Panc1 (cell line): Measurements from ENCODE around the gene SLC29A1. TPM values are rescaled to one million over a fixed set of nuclear protein-coding genes. Genes with fewer than 3 reads are reported as not detected.

Source experiments
- ATAC-seq: fragments of 200-7000 bp; cut with Tn5 transposase; 2 replicates; pipeline ENCODE4 v1.9.1; 2020; ENCODE audit warnings: mild to moderate bottlenecking, moderate library complexity
- BruUV-seq: library from RNA; stranded (reverse); fragments of 400-500 nt; replicated peaks from 2 replicates; lab custom pipeline; 2021; lab: Mats Ljungman, UMichigan
- CTCF ChIA-PET: fragments of 300-600 bp; sonication (Branson Sonifier 250); formaldehyde crosslinking; loops from one replicate; lab custom pipeline; 2022; ENCODE audit warnings: antibody characterized with exemption; lab: Charles Lee
- POLR2A ChIA-PET: fragments of 300-600 bp; sonication (Branson Sonifier 250); formaldehyde crosslinking; loops from one replicate; lab custom pipeline; 2022; ENCODE audit warnings: antibody characterized with exemption; lab: Charles Lee
- DNase-seq: peaks from one replicate; pipeline ENCODE4 v3.0.0-alpha.2; 2010; ENCODE audit warnings: low read depth, low spot score
- H3K27ac ChIP-seq: 2 replicates; pipeline ENCODE4 v1.5.1; 2011; ENCODE audit warnings: mild to moderate bottlenecking, low read length, inconsistent platforms
- H3K27me3 ChIP-seq: fragments of 200-500 bp; sonication (Bioruptor generic); 2 replicates; pipeline ENCODE4 v1.6.0; 2014; ENCODE audit warnings: low read length, inconsistent platforms; ENCODE audit not compliant: control insufficient read depth, insufficient read depth
- H3K36me3 ChIP-seq: fragments of 200-500 bp; sonication (Bioruptor generic); 2 replicates; pipeline ENCODE4 v1.5.1; 2014; ENCODE audit warnings: inconsistent platforms, mild to moderate bottlenecking, low read length, moderate library complexity; ENCODE audit not compliant: control insufficient read depth, insufficient read depth
- H3K4me1 ChIP-seq: 2 replicates; pipeline ENCODE4 v1.5.1; 2011; ENCODE audit warnings: inconsistent platforms, mild to moderate bottlenecking, low read length, moderate library complexity; ENCODE audit not compliant: control insufficient read depth, insufficient read depth
- H3K4me3 ChIP-seq, 2 experiments: 2 replicates each; pipeline ENCODE4 v1.5.1; 2011 to 2012; ENCODE audit warnings: low read depth in 2 of 2, low read length in 2 of 2, mild to moderate bottlenecking in 2 of 2, inconsistent platforms in 1 of 2, moderate library complexity in 1 of 2
- H3K9me3 ChIP-seq: fragments of 200-500 bp; sonication (Bioruptor generic); 2 replicates; pipeline ENCODE4 v1.5.1; 2014; ENCODE audit warnings: low read depth, mild to moderate bottlenecking, inconsistent platforms, low read length, moderate library complexity; ENCODE audit not compliant: control insufficient read depth, insufficient read depth
- CTCF ChIP-seq: fragments of 450-650 bp; IDR thresholded peaks from 2 replicates; pipeline ENCODE4 v1.5.1; 2017; ENCODE audit warnings: mild to moderate bottlenecking
- POLR2AphosphoS5 ChIP-seq: IDR thresholded peaks from 2 replicates; pipeline ENCODE4 v1.6.1; 2012; ENCODE audit warnings: mild to moderate bottlenecking, low read depth, low read length, moderate library complexity
- SIN3A ChIP-seq: IDR thresholded peaks from 2 replicates; pipeline ENCODE4 v1.6.1; 2012; ENCODE audit warnings: low read depth, mild to moderate bottlenecking, low read length, moderate library complexity, borderline replicate concordance; ENCODE audit not compliant: insufficient read depth
- TCF7L2 ChIP-seq: IDR thresholded peaks from 2 replicates; pipeline ENCODE4 v1.6.1; 2011; ENCODE audit warnings: mild to moderate bottlenecking, low read depth, low read length, inconsistent platforms
- in situ Hi-C: cut with HindIII; loops from 2 replicates; pipeline ENCODE4 v1.10.0; 2016; ENCODE audit warnings: low sequenced_read_pairs, low pct_unique_long_range_greater_than_20kb
- intact Hi-C: fragments of 100-400 bp; cut with micrococcal nuclease; formaldehyde crosslinking; loops from one replicate; pipeline ENCODE4 v1.10.0; 2022; ENCODE audit not compliant: unreplicated experiment
- total RNA-seq: library from RNA; stranded (reverse); gene quantifications from one replicate; pipeline ENCODE4 v1.2.1, GENCODE V29; 2021; ENCODE audit not compliant: unreplicated experiment
- TF ChIP-seq, protein P1 (sequence below), 2 experiments: IDR thresholded peaks; 2 replicates each; pipeline ENCODE4 v1.6.1; 2011 to 2012; ENCODE audit warnings: low read depth in 2 of 2, control low read depth in 1 of 2, low read length in 1 of 2, mild to moderate bottlenecking in 1 of 2, moderate library complexity in 1 of 2; ENCODE audit not compliant: insufficient read depth in 1 of 2

SLC29A1 gene
- total RNA-seq, 1 experiment from 2014 or later: 263 TPM

DNA sequence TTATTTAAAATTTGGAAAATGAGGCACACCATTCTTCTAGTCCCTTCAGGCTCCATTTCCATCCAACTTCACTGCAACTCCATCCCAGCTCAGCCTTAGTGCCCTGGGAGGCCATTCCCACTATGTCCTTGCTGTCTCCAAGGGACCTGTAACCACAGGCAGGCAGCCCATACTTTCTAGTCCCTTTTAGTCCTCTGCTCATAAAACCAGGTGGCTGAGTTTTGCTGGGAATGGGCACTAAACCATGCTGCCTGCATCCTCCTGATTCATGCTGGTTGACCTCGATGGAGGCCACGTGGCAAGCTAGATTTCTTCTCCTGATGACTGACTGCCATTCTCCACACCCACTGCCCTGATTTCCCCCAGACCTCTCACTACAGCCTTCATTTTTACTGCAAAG, 34.1 kb upstream of the SLC29A1 start:
- no peak overlapping the region for H3K27ac ChIP-seq
- no peak for DNase-seq
- CTCF ChIA-PET: interaction anchor here (0.6 to 0.8 kb wide), 3 partner anchors 32 to 41 kb away, joined by 4 to 6 read pairs (median 5); no protein-coding TSS in a partner anchor
- ATAC-seq: peak; percentile 59; the same call in 1 of the 2 replicates
- H3K27me3 ChIP-seq: no peaks in the 10 kb centered on the region
- intact Hi-C loops: no loop called here
- H3K4me1 ChIP-seq: no peaks in the 10 kb centered on the region; the same call in 1 of the 2 replicates
- BruUV-seq: no TSS peak
- POLR2A ChIA-PET: interaction anchor here (0.5 to 0.7 kb wide), 4 partner anchors 9 to 91 kb away, joined by 3 to 6 read pairs (median 4); no protein-coding TSS in a partner anchor
- H3K4me3 ChIP-seq: no peak overlapping the region
- in situ Hi-C loops: no loop called here
- no peaks in the 10 kb centered on the region for H3K9me3 ChIP-seq
- TF ChIP-seq POLR2AphosphoS5 (no peak), SIN3A (no peak), CTCF (no peak), TCF7L2 (no peak)
- TF ChIP-seq, protein P1, sequence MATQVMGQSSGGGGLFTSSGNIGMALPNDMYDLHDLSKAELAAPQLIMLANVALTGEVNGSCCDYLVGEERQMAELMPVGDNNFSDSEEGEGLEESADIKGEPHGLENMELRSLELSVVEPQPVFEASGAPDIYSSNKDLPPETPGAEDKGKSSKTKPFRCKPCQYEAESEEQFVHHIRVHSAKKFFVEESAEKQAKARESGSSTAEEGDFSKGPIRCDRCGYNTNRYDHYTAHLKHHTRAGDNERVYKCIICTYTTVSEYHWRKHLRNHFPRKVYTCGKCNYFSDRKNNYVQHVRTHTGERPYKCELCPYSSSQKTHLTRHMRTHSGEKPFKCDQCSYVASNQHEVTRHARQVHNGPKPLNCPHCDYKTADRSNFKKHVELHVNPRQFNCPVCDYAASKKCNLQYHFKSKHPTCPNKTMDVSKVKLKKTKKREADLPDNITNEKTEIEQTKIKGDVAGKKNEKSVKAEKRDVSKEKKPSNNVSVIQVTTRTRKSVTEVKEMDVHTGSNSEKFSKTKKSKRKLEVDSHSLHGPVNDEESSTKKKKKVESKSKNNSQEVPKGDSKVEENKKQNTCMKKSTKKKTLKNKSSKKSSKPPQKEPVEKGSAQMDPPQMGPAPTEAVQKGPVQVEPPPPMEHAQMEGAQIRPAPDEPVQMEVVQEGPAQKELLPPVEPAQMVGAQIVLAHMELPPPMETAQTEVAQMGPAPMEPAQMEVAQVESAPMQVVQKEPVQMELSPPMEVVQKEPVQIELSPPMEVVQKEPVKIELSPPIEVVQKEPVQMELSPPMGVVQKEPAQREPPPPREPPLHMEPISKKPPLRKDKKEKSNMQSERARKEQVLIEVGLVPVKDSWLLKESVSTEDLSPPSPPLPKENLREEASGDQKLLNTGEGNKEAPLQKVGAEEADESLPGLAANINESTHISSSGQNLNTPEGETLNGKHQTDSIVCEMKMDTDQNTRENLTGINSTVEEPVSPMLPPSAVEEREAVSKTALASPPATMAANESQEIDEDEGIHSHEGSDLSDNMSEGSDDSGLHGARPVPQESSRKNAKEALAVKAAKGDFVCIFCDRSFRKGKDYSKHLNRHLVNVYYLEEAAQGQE (IDR thresholded peaks at IDR 0.05; ENCODE audit: insufficient read depth in 1 of 2, low read depth in 2 of 2, low read length in 1 of 2): no peak
- H3K36me3 ChIP-seq: no peaks in the 10 kb centered on the region

DNA sequence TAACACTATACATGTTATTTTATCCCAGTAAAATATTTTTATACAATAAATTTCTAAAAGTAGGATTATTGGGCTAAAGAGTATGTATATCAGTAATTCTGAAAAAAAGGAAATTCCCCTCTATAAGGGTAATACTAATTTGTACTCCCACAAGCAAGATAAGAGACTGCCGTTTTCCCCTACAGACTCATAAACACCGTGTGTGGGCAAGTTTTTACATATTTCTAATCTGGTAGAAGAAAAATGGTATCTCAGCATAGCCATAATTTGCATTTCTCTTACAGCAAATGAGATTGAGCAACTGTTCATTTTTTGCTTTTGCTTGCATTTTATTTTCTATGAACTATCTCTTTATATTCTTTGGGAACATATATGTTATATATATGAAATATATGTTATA, 32.7 kb upstream of the SLC29A1 start:
- in situ Hi-C loops: no loop called here
- POLR2A ChIA-PET: no interaction called here

More for the DNA sequence above, 32.7 kb upstream of the SLC29A1 start:
- Histone ChIP-seq H3K4me1 (no peaks in the 10 kb centered on the region; the same call in 1 of the 2 replicates), H3K9me3 (no peaks in the 10 kb centered on the region), H3K27ac (no peak overlapping the region), H3K4me3 (no peak overlapping the region), H3K36me3 (no peaks in the 10 kb centered on the region), H3K27me3 (no peaks in the 10 kb centered on the region)
- BruUV-seq: no TSS peak
- CTCF ChIA-PET: interaction anchor here (0.6 kb wide), 1 partner anchor 78 kb away, joined by 5 read pairs; no protein-coding TSS in a partner anchor
- TF ChIP-seq SIN3A: no peak
- TF ChIP-seq, protein P1 (IDR thresholded peaks at IDR 0.05; ENCODE audit: insufficient read depth in 1 of 2, low read depth in 2 of 2, low read length in 1 of 2): no peak
- TF ChIP-seq CTCF: no peak
- no peak for TF ChIP-seq POLR2AphosphoS5
- no peak for TF ChIP-seq TCF7L2
- no peak for ATAC-seq
- DNase-seq: no peak
- intact Hi-C loops: no loop called here
